Suprapubic skin (tissue), 3 donors: ENCODE measurements around the gene PRPSAP1.

Experiments used
- POLR2AphosphoS5 ChIP-seq, 3 donors: sonication (generic); formaldehyde crosslinking; IDR thresholded peaks; one replicate each; pipeline ENCODE4 v1.6.1; 2017; ENCODE audit warnings: antibody characterized with exemption in 3 of 3
- TF ChIP-seq, protein P1 (sequence below), 2 donors: fragments of 200-600 bp in 1 of 2; fragments of 450-650 bp in 1 of 2; sonication (generic) in 1 of 2; IDR thresholded peaks; one replicate each; pipeline ENCODE4 v1.5.1; 2016 to 2019; ENCODE audit warnings: antibody characterized with exemption in 2 of 2, mild to moderate bottlenecking in 1 of 2, moderate library complexity in 1 of 2

GRCh38 chr17:76357597-76358158, 4.0 kb upstream of the PRPSAP1 start:
- no peak for TF ChIP-seq POLR2AphosphoS5 (IDR thresholded peaks at IDR 0.05)
- TF ChIP-seq, protein P1, sequence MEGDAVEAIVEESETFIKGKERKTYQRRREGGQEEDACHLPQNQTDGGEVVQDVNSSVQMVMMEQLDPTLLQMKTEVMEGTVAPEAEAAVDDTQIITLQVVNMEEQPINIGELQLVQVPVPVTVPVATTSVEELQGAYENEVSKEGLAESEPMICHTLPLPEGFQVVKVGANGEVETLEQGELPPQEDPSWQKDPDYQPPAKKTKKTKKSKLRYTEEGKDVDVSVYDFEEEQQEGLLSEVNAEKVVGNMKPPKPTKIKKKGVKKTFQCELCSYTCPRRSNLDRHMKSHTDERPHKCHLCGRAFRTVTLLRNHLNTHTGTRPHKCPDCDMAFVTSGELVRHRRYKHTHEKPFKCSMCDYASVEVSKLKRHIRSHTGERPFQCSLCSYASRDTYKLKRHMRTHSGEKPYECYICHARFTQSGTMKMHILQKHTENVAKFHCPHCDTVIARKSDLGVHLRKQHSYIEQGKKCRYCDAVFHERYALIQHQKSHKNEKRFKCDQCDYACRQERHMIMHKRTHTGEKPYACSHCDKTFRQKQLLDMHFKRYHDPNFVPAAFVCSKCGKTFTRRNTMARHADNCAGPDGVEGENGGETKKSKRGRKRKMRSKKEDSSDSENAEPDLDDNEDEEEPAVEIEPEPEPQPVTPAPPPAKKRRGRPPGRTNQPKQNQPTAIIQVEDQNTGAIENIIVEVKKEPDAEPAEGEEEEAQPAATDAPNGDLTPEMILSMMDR (IDR thresholded peaks at IDR 0.05) = no peak
